ENCODE measurements around the gene JARID2. TPM values are rescaled to one million over a fixed set of nuclear protein-coding genes. Genes with fewer than 3 reads are reported as not detected.

JARID2 gene
- total and polyA plus RNA-seq, 9 of the 15 experiments (the other 6 are each of a cell fraction or from before 2014, with no cell fraction given), result 5.0 to 29.0 (median 15.6) TPM

DNA sequence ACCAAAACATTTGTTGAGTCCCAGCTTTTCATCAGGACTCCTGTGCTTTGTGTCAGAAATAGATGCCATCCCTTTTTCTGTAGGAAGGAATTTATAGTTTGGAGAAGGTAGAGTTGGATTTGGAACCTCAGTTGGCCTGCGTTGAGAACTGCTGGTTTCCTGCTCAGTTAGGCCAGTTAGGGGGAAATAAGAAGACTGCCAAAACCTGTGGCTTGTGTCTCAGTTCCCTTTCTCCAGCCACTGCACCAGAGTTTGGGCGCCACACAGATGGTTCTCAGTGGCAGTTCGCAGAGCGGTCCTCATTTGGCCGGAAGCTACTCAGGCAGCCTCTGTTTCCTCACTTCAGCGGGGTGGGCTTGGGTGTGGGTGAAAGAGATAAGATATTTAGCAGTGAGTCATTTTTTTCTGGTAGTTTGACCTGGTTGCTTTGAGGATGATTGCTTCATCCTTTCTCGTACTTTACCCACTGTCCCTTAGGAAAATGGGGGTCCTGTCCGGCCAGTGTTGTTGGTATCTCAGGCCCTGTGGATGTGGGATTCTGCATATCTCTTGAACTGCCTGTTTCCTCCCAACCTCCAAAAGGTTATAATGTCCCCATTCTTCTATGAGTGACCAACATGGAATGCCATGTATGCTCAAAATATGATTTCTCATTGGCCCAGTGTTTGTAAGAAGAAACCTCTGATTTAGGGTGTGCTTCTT, 53.7 kb downstream of the JARID2 start (continued):
- TF ChIP-seq ZNF518B (CRISPR knock-in tag; IDR thresholded peaks at IDR 0.05), result no peak
- TF ChIP-seq ZNF766 (CRISPR knock-in tag; conservative IDR thresholded peaks at IDR 0.05), result peak; percentile 98
- 0 out of 2 replicates have a peak, but pooled peaks have one; percentile 16 for TF ChIP-seq SMC3 (conservative IDR thresholded peaks at IDR 0.05; ENCODE audit: insufficient read depth, low read depth, low read length)
- TF ChIP-seq RUNX1 (IDR thresholded peaks at IDR 0.05; ENCODE audit: low read depth), result no peak
- TF ChIP-seq LCOR (CRISPR knock-in tag; IDR thresholded peaks at IDR 0.05), result peak; percentile 88
- peak; percentile 95 for TF ChIP-seq CTBP1 (IDR thresholded peaks at IDR 0.05; ENCODE audit: borderline replicate concordance)
- TF ChIP-seq ZNF511 (CRISPR knock-in tag; IDR thresholded peaks at IDR 0.05), result no peak
- TF ChIP-seq, protein P1, sequence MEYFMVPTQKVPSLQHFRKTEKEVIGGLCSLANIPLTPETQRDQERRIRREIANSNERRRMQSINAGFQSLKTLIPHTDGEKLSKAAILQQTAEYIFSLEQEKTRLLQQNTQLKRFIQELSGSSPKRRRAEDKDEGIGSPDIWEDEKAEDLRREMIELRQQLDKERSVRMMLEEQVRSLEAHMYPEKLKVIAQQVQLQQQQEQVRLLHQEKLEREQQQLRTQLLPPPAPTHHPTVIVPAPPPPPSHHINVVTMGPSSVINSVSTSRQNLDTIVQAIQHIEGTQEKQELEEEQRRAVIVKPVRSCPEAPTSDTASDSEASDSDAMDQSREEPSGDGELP (CRISPR knock-in tag; IDR thresholded peaks at IDR 0.05; ENCODE audit: borderline replicate concordance), result peak; percentile 78; the same call in 1 of the 2 replicates
- peak; percentile 69 for TF ChIP-seq POLR2A (conservative IDR thresholded peaks at IDR 0.05)
- TF ChIP-seq THAP12 (CRISPR knock-in tag; IDR thresholded peaks at IDR 0.05), result no peak
- TF ChIP-seq SNIP1 (IDR thresholded peaks at IDR 0.05; ENCODE audit: low read depth), result no peak
- 0 out of 2 replicates have a peak, but pooled peaks have one; percentile 34 for TF ChIP-seq TRIM28 (IDR thresholded peaks at IDR 0.05)
- TF ChIP-seq TFAM (CRISPR knock-in tag; conservative IDR thresholded peaks at IDR 0.05), result no peak
- peak; percentile 95 for TF ChIP-seq HDAC2 (IDR thresholded peaks at IDR 0.05)
- no peak for TF ChIP-seq SP1 (CRISPR knock-in tag; IDR thresholded peaks at IDR 0.05)
- TF ChIP-seq, protein P2, sequence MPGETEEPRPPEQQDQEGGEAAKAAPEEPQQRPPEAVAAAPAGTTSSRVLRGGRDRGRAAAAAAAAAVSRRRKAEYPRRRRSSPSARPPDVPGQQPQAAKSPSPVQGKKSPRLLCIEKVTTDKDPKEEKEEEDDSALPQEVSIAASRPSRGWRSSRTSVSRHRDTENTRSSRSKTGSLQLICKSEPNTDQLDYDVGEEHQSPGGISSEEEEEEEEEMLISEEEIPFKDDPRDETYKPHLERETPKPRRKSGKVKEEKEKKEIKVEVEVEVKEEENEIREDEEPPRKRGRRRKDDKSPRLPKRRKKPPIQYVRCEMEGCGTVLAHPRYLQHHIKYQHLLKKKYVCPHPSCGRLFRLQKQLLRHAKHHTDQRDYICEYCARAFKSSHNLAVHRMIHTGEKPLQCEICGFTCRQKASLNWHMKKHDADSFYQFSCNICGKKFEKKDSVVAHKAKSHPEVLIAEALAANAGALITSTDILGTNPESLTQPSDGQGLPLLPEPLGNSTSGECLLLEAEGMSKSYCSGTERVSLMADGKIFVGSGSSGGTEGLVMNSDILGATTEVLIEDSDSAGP (CRISPR knock-in tag; IDR thresholded peaks at IDR 0.05), result no peak
- TF ChIP-seq ZKSCAN8 (CRISPR knock-in tag; IDR thresholded peaks at IDR 0.05), result 0 out of 2 replicates have a peak, but pooled peaks have one; percentile 37
- no peak for TF ChIP-seq ZNF274 (IDR thresholded peaks at IDR 0.05; ENCODE audit: borderline replicate concordance, low read depth, low read length)
- TF ChIP-seq NBN (IDR thresholded peaks at IDR 0.05; ENCODE audit: low read depth), result peak; percentile 92
- TF ChIP-seq ZC3H4 (CRISPR knock-in tag; IDR thresholded peaks at IDR 0.05; ENCODE audit: borderline replicate concordance), result no peak

Measured in K562 (cell line).